SJCRH30 (cell line): Measurements from ENCODE around the gene IZUMO4. TPM values are rescaled to one million over a fixed set of nuclear protein-coding genes. Genes with fewer than 3 reads are reported as not detected.

ENCODE experiments used
- DNase-seq, 2 experiments: peaks; one replicate each; pipeline ENCODE4 v3.0.0-alpha.2; 2015 to 2020
- H3K27ac ChIP-seq: fragments of 250-450 bp; sonication (Bioruptor Pico); 2 replicates; pipeline ENCODE4 v1.5.1; 2020; ENCODE audit warnings: mild to moderate bottlenecking, moderate library complexity
- H3K27me3 ChIP-seq: fragments of 250-450 bp; sonication (Bioruptor Pico); 2 replicates; pipeline ENCODE4 v1.5.1; 2020; ENCODE audit warnings: mild to moderate bottlenecking, moderate library complexity
- H3K36me3 ChIP-seq: fragments of 250-450 bp; sonication (Bioruptor Pico); 2 replicates; pipeline ENCODE4 v1.5.1; 2020; ENCODE audit warnings: mild to moderate bottlenecking, moderate library complexity
- H3K4me1 ChIP-seq: fragments of 250-450 bp; sonication (Bioruptor Pico); 2 replicates; pipeline ENCODE4 v1.5.1; 2020; ENCODE audit warnings: mild to moderate bottlenecking, moderate library complexity
- H3K4me3 ChIP-seq: fragments of 250-450 bp; sonication (Bioruptor Pico); 2 replicates; pipeline ENCODE4 v1.5.1; 2020; ENCODE audit warnings: mild to moderate bottlenecking, moderate library complexity
- H3K9me3 ChIP-seq: fragments of 250-450 bp; sonication (Bioruptor Pico); replicated peaks from 2 replicates; pipeline ENCODE4 v1.5.1; 2020; ENCODE audit warnings: mild to moderate bottlenecking, moderate library complexity
- total RNA-seq: library from RNA; depleted of rRNA; stranded (reverse); fragments of >200 nt; shearing (Covaris generic); gene quantifications from 2 replicates; pipeline ENCODE4 v1.2.3, GENCODE V29; 2014; rRNA removed

Gene IZUMO4
- total RNA-seq: 0.38 TPM in 1 of 2 replicates, not detected in the other

- Histone ChIP-seq H3K9me3 (no peaks in the 10 kb centered on the region), H3K27ac (peak within 1 kb of the TSS; percentile 2; the same call in 1 of the 2 replicates), H3K27me3 (no peaks in the 10 kb centered on the region), H3K4me1 (peaks cover 6% of the 10 kb centered on the region; the same call in 1 of the 2 replicates), H3K36me3 (peaks cover 11% of the 10 kb centered on the region), H3K4me3 (peak within 1 kb of the TSS; percentile 65)
- peak; percentile 97 to 98 for DNase-seq
Observed at GRCh38 chr19:2096480-2097202, at the start of gene IZUMO4. TSS of gene IZUMO4 (plus strand) at chr19:2096915. CDS start at chr19:2096946, 31 bp downstream.

GRCh38 chr19:2047076-2047448 is 49.7 kb upstream of the IZUMO4 start:
- Histone ChIP-seq H3K4me1 (peaks cover 11% of the 10 kb centered on the region), H3K36me3 (peaks cover 7% of the 10 kb centered on the region; the same call in 1 of the 2 replicates), H3K9me3 (no peaks in the 10 kb centered on the region), H3K27me3 (no peaks in the 10 kb centered on the region), H3K27ac (no peak overlapping the region), H3K4me3 (no peak overlapping the region)
- DNase-seq: no peak

GRCh38 chr19:2047449-2048103 is 49.1 kb upstream of the IZUMO4 start:
- no peak overlapping the region for H3K4me3 ChIP-seq
- H3K9me3 ChIP-seq: no peaks in the 10 kb centered on the region
- no peaks in the 10 kb centered on the region for H3K27me3 ChIP-seq
- H3K27ac ChIP-seq: no peak overlapping the region
- H3K36me3 ChIP-seq: peaks cover 3% of the 10 kb centered on the region; the same call in 1 of the 2 replicates
- H3K4me1 ChIP-seq: peaks cover 11% of the 10 kb centered on the region
- DNase-seq: peak; percentile 59 to 68

GRCh38 chr19:2048104-2048958 is 48.4 kb upstream of the IZUMO4 start:
- H3K4me3 ChIP-seq: no peak overlapping the region
- H3K4me1 ChIP-seq: peaks cover 11% of the 10 kb centered on the region

GRCh38 chr19:2048959-2049740 is 47.6 kb upstream of the IZUMO4 start:
- H3K27me3 ChIP-seq: no peaks in the 10 kb centered on the region
- no peak overlapping the region; the same call in 1 of the 2 replicates for H3K4me3 ChIP-seq
- H3K27ac ChIP-seq: no peak overlapping the region
- H3K36me3 ChIP-seq: peaks cover 2% of the 10 kb centered on the region; the same call in 1 of the 2 replicates
- H3K4me1 ChIP-seq: peaks cover 11% of the 10 kb centered on the region
- H3K9me3 ChIP-seq: no peaks in the 10 kb centered on the region
- no peak for DNase-seq

More at GRCh38 chr19:2048104-2048958, 48.4 kb upstream of the IZUMO4 start:
- no peak for DNase-seq
- Histone ChIP-seq H3K27me3 (no peaks in the 10 kb centered on the region), H3K36me3 (peaks cover 2% of the 10 kb centered on the region; the same call in 1 of the 2 replicates), H3K9me3 (no peaks in the 10 kb centered on the region), H3K27ac (no peak overlapping the region)

GRCh38 chr19:2049741-2050348 is 46.9 kb upstream of the IZUMO4 start:
- peak; percentile 58 to 59 for DNase-seq
- H3K9me3 ChIP-seq: no peaks in the 10 kb centered on the region
- H3K4me1 ChIP-seq: peaks cover 11% of the 10 kb centered on the region
- peaks cover 2% of the 10 kb centered on the region; the same call in 1 of the 2 replicates for H3K36me3 ChIP-seq
- H3K27me3 ChIP-seq: no peaks in the 10 kb centered on the region
- H3K27ac ChIP-seq: no peak overlapping the region
- H3K4me3 ChIP-seq: peak overlapping the region; percentile 77

GRCh38 chr19:2050349-2050990 is 46.2 kb upstream of the IZUMO4 start:
- no peaks in the 10 kb centered on the region for H3K9me3 ChIP-seq
- H3K27ac ChIP-seq: no peak overlapping the region
- H3K4me3 ChIP-seq: peak overlapping the region; percentile 77
- peaks cover 2% of the 10 kb centered on the region; the same call in 1 of the 2 replicates for H3K36me3 ChIP-seq
- H3K27me3 ChIP-seq: no peaks in the 10 kb centered on the region
- peaks cover 11% of the 10 kb centered on the region for H3K4me1 ChIP-seq
- no peak for DNase-seq

- no peaks in the 10 kb centered on the region for H3K36me3 ChIP-seq
- H3K4me3 ChIP-seq: peak within 1 kb of the TSS; percentile 77
- no peak within 1 kb of the TSS for H3K27ac ChIP-seq
- H3K9me3 ChIP-seq: no peaks in the 10 kb centered on the region
- no peaks in the 10 kb centered on the region for H3K27me3 ChIP-seq
- peak; percentile 87 to 91 for DNase-seq
- peaks cover 11% of the 10 kb centered on the region for H3K4me1 ChIP-seq
Observed at GRCh38 chr19:2050991-2051772, 45.5 kb upstream of the IZUMO4 start, which contains the start of gene MKNK2. TSS of gene MKNK2 (minus strand) at chr19:2051244. CDS start at chr19:2050851, 393 bp downstream.

- H3K27me3 ChIP-seq: no peaks in the 10 kb centered on the region
- no peaks in the 10 kb centered on the region for H3K36me3 ChIP-seq
- H3K4me3 ChIP-seq: no peak overlapping the region
- no peak overlapping the region for H3K27ac ChIP-seq
- no peak for DNase-seq
- no peaks in the 10 kb centered on the region for H3K9me3 ChIP-seq
- H3K4me1 ChIP-seq: peaks cover 9% of the 10 kb centered on the region
Observed at GRCh38 chr19:2051773-2052704, 44.7 kb upstream of the IZUMO4 start.

GRCh38 chr19:2053601-2054389 is 42.9 kb upstream of the IZUMO4 start:
- no peaks in the 10 kb centered on the region for H3K27me3 ChIP-seq
- DNase-seq: no peak

GRCh38 chr19:2054763-2055162 is 42.0 kb upstream of the IZUMO4 start:
- H3K36me3 ChIP-seq: no peaks in the 10 kb centered on the region
- no peaks in the 10 kb centered on the region for H3K27me3 ChIP-seq
- no peak for DNase-seq
- H3K27ac ChIP-seq: no peak overlapping the region
- no peaks in the 10 kb centered on the region for H3K9me3 ChIP-seq
- H3K4me3 ChIP-seq: no peak overlapping the region
- peaks cover 2% of the 10 kb centered on the region; the same call in 1 of the 2 replicates for H3K4me1 ChIP-seq

More at GRCh38 chr19:2053601-2054389, 42.9 kb upstream of the IZUMO4 start:
- Histone ChIP-seq H3K9me3 (no peaks in the 10 kb centered on the region), H3K36me3 (no peaks in the 10 kb centered on the region), H3K4me1 (no peaks in the 10 kb centered on the region; the same call in 1 of the 2 replicates), H3K4me3 (no peak overlapping the region), H3K27ac (no peak overlapping the region)
